BJ (cell line): ENCODE data around the gene IGDCC3. TPM values are rescaled to one million over a fixed set of nuclear protein-coding genes. Genes with fewer than 3 reads are reported as not detected.

Experiments
- CTCF ChIA-PET: fragments of 350-600 bp; formaldehyde crosslinking; extraction: SDS; loops from one replicate; lab custom pipeline; 2021; ENCODE audit warnings: antibody characterized with exemption, inconsistent platforms; lab: Yijun Ruan, JAX
- POLR2A ChIA-PET: fragments of 300-600 bp; sonication (Branson Sonifier 250); formaldehyde crosslinking; extraction: SDS; loops from one replicate; lab custom pipeline; 2021; ENCODE audit warnings: antibody characterized with exemption; lab: Charles Lee
- DNase-seq: peaks from one replicate; pipeline ENCODE4 v3.0.0-alpha.2; 2011; ENCODE audit warnings: low read depth
- H3K27me3 ChIP-seq: 2 replicates; pipeline ENCODE4 v1.6.0; 2011; ENCODE audit warnings: low read length; ENCODE audit not compliant: control insufficient read depth, insufficient read depth
- H3K36me3 ChIP-seq: 2 replicates; pipeline ENCODE4 v1.5.1; 2011; ENCODE audit warnings: low read length; ENCODE audit not compliant: control insufficient read depth, insufficient read depth
- H3K4me3 ChIP-seq: 2 replicates; pipeline ENCODE4 v1.5.1; 2011; ENCODE audit warnings: low read depth, mild to moderate bottlenecking, control low read depth, low read length
- polyA plus RNA-seq: library from polyadenylated mRNA; depleted of rRNA; stranded (reverse); fragments of >200 nt; gene quantifications from 2 replicates; pipeline ENCODE4 v1.2.3, GENCODE V29; 2011
- TF ChIP-seq, protein P1 (sequence below): IDR thresholded peaks from 2 replicates; pipeline ENCODE4 v1.5.1; 2011; ENCODE audit warnings: low read depth, mild to moderate bottlenecking, control low read depth, inconsistent platforms, low read length, moderate library complexity; ENCODE audit not compliant: insufficient read depth

The IGDCC3 gene
- polyA plus RNA-seq, 1 experiment = not detected

GRCh38 chr15:65383456-65383855 is 5.7 kb upstream of the IGDCC3 start:
- POLR2A ChIA-PET = interaction anchor here (0.7 kb wide), 1 partner anchor 65 kb away, joined by 3 read pairs; no protein-coding TSS in a partner anchor

DNA sequence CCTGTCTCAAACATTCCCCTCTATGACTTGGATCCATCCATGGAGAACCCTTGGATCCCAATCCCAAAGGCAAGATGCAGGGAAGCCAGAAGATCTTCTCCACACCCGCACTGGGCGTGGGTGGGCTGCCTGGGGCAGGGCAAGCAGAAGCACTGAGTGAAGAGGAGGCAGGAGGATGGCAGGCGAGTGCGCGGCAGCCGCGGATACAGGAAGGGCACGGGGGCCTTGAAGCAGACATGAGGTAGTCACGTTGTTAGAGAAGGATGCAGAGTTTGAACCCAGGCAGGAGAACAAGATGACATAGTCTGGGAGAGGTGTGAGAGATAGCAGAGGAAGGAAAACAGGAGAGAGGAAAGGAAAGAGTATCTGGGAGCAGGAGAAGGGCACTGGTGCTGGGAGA is 5.1 kb upstream of the IGDCC3 start:
- H3K36me3 ChIP-seq = no peaks in the 10 kb centered on the region
- DNase-seq = no peak
- TF ChIP-seq, protein P1, sequence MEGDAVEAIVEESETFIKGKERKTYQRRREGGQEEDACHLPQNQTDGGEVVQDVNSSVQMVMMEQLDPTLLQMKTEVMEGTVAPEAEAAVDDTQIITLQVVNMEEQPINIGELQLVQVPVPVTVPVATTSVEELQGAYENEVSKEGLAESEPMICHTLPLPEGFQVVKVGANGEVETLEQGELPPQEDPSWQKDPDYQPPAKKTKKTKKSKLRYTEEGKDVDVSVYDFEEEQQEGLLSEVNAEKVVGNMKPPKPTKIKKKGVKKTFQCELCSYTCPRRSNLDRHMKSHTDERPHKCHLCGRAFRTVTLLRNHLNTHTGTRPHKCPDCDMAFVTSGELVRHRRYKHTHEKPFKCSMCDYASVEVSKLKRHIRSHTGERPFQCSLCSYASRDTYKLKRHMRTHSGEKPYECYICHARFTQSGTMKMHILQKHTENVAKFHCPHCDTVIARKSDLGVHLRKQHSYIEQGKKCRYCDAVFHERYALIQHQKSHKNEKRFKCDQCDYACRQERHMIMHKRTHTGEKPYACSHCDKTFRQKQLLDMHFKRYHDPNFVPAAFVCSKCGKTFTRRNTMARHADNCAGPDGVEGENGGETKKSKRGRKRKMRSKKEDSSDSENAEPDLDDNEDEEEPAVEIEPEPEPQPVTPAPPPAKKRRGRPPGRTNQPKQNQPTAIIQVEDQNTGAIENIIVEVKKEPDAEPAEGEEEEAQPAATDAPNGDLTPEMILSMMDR = no peak
- ChIA-PET CTCF (interaction anchor here (1.0 to 20.1 kb wide), 3 partner anchors 13 to 61 kb away, joined by 3 to 454 read pairs (median 9); no protein-coding TSS in a partner anchor), POLR2A (interaction anchor here (0.7 kb wide), 1 partner anchor 64 kb away, joined by 3 read pairs; no protein-coding TSS in a partner anchor)
- peaks cover 16% of the 10 kb centered on the region for H3K27me3 ChIP-seq
- no peak overlapping the region for H3K4me3 ChIP-seq

More at GRCh38 chr15:65383456-65383855, 5.7 kb upstream of the IGDCC3 start:
- no peak overlapping the region for H3K4me3 ChIP-seq
- no peak for DNase-seq
- CTCF ChIA-PET = interaction anchor here (1.0 to 20.1 kb wide), 4 partner anchors 10 to 61 kb away, joined by 3 to 454 read pairs (median 6); no protein-coding TSS in a partner anchor
- H3K36me3 ChIP-seq = no peaks in the 10 kb centered on the region
- TF ChIP-seq, protein P1 = no peak
- H3K27me3 ChIP-seq = peaks cover 15% of the 10 kb centered on the region

DNA sequence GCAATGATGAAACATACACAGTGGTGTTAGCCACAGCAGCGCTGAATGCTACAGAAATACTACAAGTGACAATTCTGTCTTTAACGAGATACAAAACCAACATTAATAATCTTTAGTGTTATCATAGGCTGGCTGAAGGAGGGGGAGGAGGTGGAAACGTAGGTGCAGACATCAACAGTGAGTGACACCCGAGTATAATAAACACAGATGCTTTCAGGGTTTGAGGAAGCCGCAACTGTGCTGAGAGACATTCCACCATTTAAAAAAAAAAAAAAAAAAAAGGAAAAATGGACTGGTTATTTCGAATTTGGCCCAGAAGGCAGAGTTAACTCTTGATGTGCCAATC is 4.3 kb upstream of the IGDCC3 start:
- TF ChIP-seq, protein P1 = no peak
- Histone ChIP-seq H3K4me3 (no peak overlapping the region), H3K36me3 (no peaks in the 10 kb centered on the region), H3K27me3 (peaks cover 19% of the 10 kb centered on the region)
- ChIA-PET CTCF (interaction anchor here (0.7 to 20.1 kb wide), 3 partner anchors 25 to 60 kb away, joined by 3 to 454 read pairs (median 3); no protein-coding TSS in a partner anchor), POLR2A (no interaction called here)
- no peak for DNase-seq

GRCh38 chr15:65381445-65382145 is 3.8 kb upstream of the IGDCC3 start:
- Histone ChIP-seq H3K27me3 (peaks cover 23% of the 10 kb centered on the region), H3K36me3 (no peaks in the 10 kb centered on the region), H3K4me3 (no peak overlapping the region)
- TF ChIP-seq, protein P1 = no peak
- no peak for DNase-seq
- CTCF ChIA-PET = interaction anchor here (0.8 to 20.1 kb wide), 3 partner anchors 19 to 59 kb away, joined by 3 to 454 read pairs (median 3); no protein-coding TSS in a partner anchor
- POLR2A ChIA-PET = no interaction called here

- Histone ChIP-seq H3K27me3 (peaks cover 34% of the 10 kb centered on the region), H3K4me3 (no peak overlapping the region), H3K36me3 (no peaks in the 10 kb centered on the region)
- POLR2A ChIA-PET = no interaction called here
- DNase-seq = no peak
- TF ChIP-seq, protein P1 = no peak
- CTCF ChIA-PET = interaction anchor here (0.8 to 20.1 kb wide), 3 partner anchors 8 to 58 kb away, joined by 4 to 454 read pairs (median 9); no protein-coding TSS in a partner anchor
Observed at GRCh38 chr15:65379986-65380385, 2.2 kb upstream of the IGDCC3 start.
